KBM-7 (cell line): ENCODE measurements around the gene OR2V2.
"Not testable (repeated sequence)": the region's sequence is repeated elsewhere in the genome, so short reads cannot be mapped to it uniquely, and the experiment has no call there.

Experiments used
- DNase-seq: peaks from one replicate; pipeline ENCODE4 v3.0.0-alpha.2; 2015
- in situ Hi-C: fragments of 300-500 bp; cut with MboI; formaldehyde crosslinking; loops from 2 replicates; pipeline ENCODE4 v1.14.3; 2020; ENCODE audit warnings: low sequenced_read_pairs, low pct_unique_long_range_greater_than_20kb, mixed read lengths

OR2V2 gene

DNA sequence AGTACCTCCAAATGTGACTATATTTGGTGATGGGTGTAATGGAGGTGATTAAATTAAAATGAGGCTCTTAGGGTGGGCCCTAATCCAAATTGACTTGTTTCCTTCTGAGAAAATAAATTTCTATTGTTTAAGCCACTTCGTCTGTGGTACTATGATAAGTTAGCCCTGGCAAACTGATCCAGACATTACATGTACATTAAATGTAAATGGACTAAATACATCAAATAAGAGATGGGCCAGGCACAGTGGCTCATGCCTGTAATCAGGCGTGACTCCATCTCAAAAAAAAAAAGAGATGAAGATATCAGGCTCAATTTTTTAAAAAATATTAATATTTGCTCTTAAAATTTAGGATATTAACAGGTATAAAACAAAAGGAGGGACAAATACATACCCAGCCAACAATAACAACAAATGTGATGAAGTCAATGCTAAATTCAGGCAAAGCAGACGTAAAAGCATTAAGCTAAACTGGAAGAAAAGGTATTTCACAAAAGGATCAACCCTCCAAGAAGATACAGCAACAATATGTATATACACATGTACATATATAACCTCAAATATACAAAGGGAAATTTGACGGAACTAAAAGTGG is 10.9 kb upstream of the OR2V2 start:
- in situ Hi-C loops: no loop called here
- DNase-seq: no peak

DNA sequence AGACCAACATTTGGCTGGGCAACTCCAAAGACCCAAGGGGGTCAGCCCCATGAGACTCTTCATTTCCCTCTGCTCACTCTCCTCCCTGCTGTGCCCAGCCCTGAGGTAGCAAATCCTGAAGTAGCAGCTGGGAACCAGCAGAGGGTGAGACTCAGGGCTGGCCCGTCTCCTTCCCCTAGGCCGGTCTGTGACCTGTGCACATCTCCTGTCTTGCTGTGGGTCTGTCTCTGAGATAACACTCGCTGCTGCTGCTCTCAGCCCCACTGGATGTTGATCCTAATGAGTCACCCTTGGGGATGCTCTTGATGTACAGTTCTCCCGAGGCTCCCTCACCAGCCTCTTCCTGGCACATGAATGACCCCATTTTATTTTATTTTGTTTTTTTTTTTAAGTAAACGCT is 9.1 kb upstream of the OR2V2 start:
- in situ Hi-C loops: no loop called here
- no peak for DNase-seq

DNA sequence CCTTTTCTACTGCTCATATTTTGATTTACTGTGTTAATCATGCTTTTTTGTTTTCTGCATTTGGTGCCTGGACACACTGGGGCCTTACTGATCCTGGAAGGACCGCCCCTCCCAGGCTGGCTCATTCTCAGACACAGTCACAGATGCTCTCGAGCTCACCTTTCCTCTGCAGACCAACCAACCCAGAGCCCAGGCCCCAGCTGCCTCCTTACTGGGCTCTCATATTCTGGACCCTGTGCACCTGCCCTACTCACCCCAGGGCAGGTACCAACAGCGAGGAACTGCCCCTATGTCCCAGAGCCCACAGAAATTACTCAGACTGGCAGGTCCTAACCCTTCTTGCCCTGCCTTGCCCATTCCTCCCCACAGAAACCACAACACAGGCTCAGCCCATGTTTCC is 6.6 kb upstream of the OR2V2 start:
- no peak for DNase-seq
- in situ Hi-C loops: no loop called here

DNA sequence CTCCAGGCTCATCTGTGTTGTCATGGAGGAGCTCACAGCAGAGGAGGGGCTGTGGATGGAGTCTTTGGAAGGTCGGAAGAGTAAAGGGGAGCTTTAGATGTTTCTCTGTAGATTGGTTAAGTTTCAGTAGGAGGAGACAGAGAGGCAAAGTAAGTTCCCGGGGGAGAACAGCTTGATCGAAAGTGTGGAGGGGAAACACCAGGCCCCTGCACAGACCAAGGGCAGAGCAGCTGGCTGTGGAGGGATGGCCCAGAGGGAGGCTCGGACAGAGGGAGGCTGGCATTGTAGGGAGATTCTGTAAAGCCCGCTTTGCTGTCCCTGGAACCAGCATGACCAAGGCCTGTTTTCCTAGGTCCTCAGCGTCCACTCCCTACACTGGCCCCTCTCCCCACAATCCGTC is 5.3 kb upstream of the OR2V2 start:
- in situ Hi-C loops: no loop called here
- no peak for DNase-seq

DNA sequence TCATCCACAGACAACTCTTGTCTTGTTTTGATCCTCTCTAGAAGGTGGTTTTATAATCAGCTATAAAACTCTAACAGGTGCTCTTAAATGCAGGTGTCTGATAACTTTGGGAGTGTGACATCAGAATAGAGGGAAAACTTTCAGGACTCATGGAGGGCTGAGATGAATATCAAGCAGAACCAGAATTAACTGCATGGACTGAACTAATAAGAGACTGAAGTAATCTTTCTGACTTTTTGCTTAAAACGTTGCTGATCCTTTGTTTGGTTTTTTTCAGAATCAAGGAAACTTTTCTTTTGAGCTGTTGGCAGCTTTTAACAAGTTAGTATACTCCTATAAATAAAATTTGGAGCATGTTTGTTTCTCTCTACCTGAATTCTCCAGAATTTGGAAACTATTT is 2.3 kb upstream of the OR2V2 start:
- in situ Hi-C loops: no loop called here
- DNase-seq: no peak

DNA sequence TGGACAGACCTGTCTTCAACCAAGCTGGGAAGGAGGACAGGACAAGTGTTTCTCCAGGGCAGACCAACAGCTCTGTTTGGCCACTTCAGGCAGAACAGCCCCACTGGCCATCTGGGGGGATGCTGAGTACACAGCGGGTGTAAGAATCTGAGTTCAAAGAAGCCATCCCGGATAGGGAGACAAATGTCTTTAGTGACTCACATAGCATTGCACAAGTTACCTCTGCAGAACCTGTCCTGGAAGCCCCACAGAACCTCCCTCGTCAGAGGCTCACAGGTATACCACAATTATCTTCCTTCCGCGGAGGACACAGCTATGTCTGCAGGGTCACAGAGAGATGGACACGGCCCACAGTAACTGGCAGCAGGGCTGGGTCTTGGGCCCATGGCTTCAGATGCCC is 2.0 kb downstream of the OR2V2 start:
- no peak for DNase-seq
- in situ Hi-C loops: no loop called here

DNA sequence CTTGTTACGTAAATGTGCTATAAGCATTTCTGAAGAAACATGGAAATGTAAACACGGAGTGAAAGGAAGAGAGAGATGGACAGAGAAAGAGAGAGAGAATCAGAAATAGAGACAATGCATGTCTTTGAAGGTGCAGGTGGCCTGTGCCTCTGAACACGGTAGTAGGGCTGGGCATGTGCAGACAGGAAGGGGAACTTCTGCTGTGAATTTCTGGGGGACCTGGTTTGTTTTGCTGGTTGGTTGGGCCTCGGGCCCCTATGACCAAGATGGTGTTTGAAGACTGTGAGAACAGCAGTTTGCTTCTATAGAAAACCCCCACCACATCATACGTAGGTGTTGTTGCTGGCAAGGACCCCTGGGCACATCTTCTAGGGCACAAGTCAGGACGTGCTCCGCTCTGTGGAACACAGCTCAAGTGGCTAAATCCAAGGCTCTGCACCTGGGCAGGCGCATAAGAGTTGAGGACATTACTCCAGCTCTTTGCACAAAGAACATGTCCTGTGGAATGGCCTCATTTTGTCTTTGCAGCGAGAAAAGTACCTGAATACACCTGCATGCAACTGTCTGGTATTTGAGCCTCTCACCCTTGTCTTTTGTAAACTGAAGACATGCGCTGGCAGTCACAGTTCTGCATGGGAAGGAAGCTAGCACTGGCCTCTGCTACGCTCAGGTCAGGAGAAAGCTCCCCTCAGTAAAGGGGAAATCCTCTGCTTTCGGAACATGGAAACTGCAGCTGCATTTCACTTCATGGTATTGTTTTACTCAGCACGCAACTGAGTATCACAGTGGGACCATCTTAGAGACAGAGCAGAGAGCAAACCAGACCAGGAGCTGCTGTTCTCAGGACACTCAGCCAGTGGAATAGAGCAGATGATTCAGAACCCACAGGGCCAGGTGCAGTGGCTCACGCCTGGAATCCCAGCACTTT is 2.7 kb downstream of the OR2V2 start:
- in situ Hi-C loops: no loop called here
- no peak for DNase-seq

DNA sequence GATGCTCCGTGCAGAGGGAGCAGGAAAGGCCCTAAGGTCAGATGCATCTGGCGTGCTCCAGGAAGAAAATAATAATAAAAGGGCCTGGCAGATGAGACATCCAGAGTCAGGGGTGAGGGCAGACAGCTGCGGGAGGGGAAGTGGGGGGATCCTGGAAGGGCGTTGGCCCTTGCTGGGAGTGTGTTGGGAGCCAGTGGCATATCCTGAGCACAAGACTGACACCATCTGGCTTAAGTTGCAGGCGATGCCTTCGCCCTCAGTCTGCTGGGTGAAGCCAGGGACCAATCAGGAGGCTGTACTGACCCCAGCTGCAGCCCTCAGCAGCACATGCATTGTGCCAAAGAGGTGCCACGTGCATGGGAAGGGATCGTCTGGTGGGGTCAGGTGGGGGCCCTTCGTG is 3.8 kb downstream of the OR2V2 start:
- in situ Hi-C loops: no loop called here
- DNase-seq: no peak

DNA sequence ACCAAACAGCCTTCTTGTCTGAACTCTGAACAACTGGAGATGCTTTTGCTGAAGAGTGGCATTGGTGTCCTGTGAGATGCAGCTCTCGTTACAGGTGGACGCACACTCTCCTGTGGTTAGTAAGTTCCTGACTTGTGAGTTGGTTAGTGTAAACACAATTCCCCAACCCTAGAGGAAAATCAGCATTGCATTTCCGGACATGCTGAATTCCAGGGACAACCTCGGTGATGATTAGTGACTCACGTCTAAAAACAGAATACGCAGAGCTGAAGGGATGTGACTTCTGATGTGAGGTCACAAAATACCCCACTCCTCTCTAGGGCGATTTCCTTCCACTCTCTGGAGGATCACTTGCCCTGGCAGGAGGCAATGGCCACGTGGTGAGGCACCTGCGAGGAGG is 5.0 kb downstream of the OR2V2 start:
- no peak for DNase-seq
- in situ Hi-C loops: no loop called here

DNA sequence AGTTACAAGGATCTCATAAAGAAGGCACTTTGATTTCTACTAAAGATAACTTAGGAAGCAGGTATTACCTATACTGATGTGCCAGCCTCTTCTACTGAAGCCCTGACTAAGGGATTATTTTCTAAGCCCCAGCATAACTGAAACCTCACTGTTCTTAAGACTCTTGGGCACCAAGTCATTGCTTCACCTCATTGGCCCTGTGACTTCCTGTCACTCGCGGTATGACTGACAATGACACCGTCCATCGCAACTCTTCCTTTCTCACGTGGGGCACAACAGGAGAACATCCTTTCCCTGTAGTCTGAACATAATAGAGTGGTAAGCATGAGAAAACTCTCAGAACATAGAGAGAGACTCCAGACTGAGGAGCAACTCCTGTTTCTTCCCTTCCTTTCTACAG is 6.4 kb downstream of the OR2V2 start:
- no peak for DNase-seq
- in situ Hi-C loops: no loop called here

DNA sequence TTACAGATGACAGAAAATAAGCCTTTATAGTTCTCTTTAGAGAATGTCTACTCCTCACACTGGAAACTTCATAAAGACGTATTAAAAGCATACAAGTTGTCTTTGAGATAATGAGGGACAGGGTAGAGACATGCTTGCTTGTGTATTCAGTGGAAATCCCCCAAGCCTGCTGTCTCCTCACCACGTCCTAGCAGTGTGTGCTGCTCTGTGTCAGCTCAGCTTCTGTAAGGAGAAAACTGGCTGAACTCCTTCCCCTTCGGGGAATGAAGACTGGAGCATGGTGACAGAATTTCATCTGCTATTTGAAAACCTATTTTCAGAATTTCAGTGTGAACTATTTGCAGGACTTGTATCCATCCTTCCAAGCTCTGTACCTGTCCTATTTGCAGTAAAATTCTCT is 9.4 kb downstream of the OR2V2 start:
- in situ Hi-C loops: no loop called here
- no peak for DNase-seq

DNA sequence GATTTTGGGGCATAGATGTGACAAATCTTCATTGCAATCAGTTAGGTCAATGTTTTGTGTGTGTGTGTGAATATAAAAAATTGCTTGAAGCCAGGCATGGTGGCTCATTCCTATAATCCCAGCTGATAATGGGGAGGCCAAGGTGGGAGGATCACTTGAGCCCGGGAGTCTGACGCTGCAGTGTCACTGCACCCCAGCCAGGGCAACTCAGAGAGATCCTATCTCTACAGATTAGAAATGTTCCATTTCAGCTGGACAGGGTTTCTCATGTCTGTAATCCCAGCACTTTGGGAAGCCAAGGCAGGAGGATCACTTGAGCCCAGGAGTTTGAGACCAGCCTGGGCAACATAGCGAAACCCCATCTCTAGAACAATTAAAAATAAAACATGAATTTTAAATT is 11.5 kb downstream of the OR2V2 start:
- no peak for DNase-seq
- in situ Hi-C loops: no loop called here

DNA sequence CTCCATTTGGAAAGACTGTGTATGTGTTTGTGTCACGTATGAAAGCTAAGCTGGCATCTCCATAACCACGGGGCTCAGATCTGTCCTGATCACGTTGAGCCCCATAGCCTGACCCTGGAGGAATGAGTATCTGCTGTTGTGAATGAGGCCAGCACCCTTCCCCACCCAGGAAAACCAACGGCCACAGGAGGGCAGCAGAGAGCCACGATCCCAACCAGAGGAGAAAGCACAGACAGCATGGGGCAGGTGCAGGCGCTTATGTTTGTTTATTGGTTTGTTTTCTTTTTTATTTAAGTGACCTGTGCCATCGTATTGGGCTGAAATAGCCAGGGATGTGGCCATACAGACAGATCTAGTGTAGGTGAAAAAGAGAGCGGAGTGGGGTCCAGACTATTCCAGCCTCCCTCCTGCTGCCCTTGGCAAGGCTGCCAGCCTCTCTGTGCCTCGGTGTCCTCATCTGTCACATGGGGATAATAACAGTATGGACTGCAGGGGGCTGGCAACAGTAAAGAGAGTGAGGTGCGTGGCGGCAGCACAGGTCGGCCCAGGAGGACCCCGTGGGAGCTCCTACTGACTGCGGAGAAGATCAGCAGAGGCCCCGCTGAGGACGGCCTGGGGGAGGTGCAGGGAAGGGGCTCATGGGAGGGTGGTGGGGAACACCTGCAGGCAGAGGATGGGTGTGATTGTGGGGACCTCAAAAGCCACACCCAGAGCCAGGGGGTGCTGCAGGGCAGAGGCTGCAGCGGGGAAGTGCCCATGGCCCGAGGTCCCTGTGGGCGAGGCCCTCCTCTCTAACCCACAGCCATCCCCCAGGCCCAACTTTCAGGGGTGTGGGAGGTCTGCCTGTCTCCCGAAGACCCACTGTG is 12.1 kb downstream of the OR2V2 start:
- peak; percentile 86 for DNase-seq
- in situ Hi-C loops: no loop called here

DNA sequence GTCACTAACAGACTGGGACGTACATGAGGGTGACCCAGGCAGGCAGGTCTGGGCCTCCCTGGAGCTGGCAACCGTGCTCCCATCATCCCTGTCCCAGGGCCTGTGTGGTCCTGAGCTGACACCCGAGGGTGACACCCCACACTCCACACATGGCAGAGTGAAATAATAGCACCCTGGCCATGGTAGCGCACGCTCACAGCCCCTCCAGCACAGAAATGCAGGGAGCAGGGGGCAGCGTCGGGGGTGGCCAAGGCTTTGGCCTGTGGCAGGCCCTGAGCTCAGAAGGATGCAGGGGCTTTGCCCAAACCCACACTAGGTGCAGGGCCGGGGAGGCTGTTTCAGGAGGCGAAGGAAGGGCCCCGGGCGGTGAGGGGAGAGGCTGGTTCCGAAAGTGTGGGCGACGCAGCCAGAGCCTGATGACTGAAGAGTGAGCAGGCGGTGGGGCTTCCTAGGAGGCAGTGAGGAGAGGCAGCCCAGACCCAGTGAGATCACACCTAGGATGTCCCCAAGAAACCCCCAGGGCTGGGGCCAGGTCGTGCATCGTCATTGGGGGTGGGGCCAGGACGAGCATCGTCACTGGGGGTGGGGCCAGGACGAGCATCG is 12.9 kb downstream of the OR2V2 start:
- DNase-seq: no peak
- in situ Hi-C loops: no loop called here

DNA sequence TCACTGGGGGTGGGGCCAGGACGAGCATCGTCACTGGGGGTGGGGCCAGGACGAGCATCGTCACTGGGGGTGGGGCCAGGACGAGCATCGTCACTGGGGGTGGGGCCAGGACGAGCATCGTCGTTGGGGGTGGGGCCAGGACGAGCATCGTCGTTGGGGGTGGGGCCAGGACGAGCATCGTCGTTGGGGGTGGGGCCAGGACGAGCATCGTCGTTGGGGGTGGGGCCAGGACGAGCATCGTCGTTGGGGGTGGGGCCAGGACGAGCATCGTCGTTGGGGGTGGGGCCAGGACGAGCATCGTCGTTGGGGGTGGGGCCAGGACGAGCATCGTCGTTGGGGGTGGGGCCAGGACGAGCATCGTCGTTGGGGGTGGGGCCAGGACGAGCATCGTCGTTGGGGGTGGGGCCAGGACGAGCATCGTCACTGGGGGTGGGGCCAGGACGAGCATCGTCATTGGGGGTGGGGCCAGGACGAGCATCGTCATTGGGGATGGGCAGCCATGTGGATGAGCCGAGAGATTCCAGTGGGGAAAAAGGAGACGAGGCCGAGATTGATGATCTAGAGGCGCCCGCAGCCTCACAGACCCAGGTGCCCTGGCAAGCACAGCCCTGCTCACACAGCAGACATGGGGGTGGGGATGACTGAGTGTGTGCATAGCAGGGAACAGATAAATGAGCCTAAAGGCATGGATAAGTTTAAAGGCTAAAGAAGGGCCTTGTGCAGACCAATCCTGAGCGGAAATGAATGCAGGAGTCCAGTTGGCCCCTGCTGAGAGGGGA is 13.6 kb downstream of the OR2V2 start:
- in situ Hi-C loops, DNase-seq: not testable (repeated sequence)

DNA sequence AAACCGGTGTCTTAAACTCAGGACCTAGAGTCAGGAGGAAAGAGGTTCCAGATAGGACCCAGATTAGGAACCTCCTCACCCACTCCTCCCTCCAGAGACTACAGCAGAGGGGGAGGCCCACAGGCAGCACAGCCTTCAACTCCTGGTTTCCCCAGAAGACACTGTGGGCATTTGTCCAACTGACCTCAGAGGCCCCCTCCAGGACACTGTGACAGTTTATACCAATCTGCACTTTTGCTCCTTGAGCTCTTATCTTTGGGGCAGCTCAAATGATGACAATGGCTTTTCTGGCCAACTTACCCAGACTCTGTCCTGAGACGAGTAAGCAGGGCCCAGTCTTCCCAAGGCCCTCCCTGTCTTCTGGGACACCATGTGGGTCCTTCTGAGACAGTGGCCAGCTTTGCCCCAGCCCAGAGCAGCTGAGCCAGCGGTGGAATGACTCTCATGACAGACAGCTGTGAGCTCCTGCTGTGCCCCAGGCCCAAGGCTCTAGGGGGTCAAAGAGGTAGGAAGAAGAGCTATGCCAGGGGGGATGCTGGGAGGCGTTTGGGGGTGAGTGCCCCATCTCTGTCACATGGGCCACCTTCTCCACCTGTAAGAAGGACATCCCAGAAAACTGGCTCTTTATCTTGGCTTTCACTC is 14.3 kb downstream of the OR2V2 start:
- no peak for DNase-seq
- in situ Hi-C loops: no loop called here

DNA sequence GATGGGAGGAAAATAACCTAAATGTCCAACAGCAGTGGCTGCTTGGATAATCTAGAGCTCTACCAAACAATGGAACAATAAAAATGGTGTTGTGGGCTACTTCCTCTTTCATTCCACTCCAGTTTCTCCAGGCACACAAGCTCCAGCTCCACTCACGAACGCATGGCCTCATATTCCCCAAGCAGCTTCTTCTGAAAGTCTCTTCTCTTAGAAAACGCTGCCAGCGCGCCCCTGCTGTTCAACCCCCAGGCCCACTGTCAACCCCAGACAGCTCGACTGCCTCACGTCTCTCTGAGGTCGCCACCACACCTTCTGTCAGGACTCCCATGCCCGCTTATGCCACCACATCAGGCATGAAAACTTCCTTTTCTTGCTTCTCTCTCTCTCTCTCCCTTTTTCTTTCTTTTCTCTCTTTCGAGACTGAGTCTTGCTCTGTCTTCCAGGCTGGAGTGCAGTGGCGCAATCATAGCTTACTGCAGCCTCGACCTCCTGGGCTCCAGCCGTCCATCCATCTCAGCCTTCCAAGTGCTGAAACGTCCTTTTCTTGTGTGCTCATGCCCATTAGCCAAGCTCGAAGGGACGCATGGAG is 16.2 kb downstream of the OR2V2 start:
- in situ Hi-C loops: no loop called here
- DNase-seq: peak; percentile 34
